ENCODE results near the gene NAPA. TPM values are rescaled to one million over a fixed set of nuclear protein-coding genes. Genes with fewer than 3 reads are reported as not detected.

The NAPA gene
- total and polyA plus RNA-seq, 2 donors (not counting 1 experiment from before 2014, with no cell fraction given): 76.8 to 118 TPM

DNA sequence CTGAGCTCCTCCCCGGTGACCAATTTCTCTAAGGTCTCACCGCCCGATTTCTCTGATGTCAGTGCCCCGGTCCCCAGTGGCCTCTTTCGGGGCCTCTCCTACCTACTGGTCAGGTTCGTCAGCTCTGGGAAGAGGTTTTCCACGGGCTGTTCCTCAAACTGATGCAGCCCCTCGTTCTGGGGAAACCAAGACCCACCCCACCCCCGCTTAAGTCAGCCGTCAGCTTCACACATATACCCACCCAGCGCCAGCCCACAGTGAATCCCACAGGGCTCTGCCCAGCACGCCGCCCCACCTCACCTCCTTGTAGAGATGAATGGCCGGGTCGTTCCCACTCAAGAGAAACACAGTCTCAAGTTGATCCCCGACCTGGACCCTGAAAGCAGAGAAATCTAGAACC, 34.2 kb downstream of the NAPA start:
- Histone ChIP-seq H3K27ac (ENCODE audit: insufficient read depth, low read length) (no peak overlapping the region), H3K9ac (ENCODE audit: insufficient read depth, low read length) (no peak overlapping the region), H3K9me3 (ENCODE audit: control insufficient read depth, insufficient read depth, low read depth, low read length) (no peaks in the 10 kb centered on the region), H3K4me3 (replicated peaks in 1 of 4; ENCODE audit: control extremely low read depth in 1 of 4, insufficient read depth in 1 of 4, low read depth in 3 of 4, low read length in 4 of 4) (no peak overlapping the region), H3K4me2 (ENCODE audit: extremely low read depth, insufficient read depth, low read length) (no peak overlapping the region), H3K27me3 (ENCODE audit: control insufficient read depth, insufficient read depth, low read length) (no peaks in the 10 kb centered on the region), H3K79me2 (ENCODE audit: control insufficient read depth, insufficient read depth, low read length) (no peaks in the 10 kb centered on the region), H3K4me1 (ENCODE audit: control insufficient read depth, extremely low read depth, insufficient read depth, low read length) (peaks cover 2% of the 10 kb centered on the region), H2AFZ (ENCODE audit: low read length) (no peak overlapping the region), H3K36me3 (ENCODE audit: control insufficient read depth, insufficient read depth, low read length) (no peaks in the 10 kb centered on the region), H4K20me1 (ENCODE audit: control insufficient read depth, extremely low read depth, insufficient read depth, low read length) (no peaks in the 10 kb centered on the region)
- no peak for TF ChIP-seq EZH2 (IDR thresholded peaks at IDR 0.05; ENCODE audit: low read length, missing control alignments)
- TF ChIP-seq, protein P1, sequence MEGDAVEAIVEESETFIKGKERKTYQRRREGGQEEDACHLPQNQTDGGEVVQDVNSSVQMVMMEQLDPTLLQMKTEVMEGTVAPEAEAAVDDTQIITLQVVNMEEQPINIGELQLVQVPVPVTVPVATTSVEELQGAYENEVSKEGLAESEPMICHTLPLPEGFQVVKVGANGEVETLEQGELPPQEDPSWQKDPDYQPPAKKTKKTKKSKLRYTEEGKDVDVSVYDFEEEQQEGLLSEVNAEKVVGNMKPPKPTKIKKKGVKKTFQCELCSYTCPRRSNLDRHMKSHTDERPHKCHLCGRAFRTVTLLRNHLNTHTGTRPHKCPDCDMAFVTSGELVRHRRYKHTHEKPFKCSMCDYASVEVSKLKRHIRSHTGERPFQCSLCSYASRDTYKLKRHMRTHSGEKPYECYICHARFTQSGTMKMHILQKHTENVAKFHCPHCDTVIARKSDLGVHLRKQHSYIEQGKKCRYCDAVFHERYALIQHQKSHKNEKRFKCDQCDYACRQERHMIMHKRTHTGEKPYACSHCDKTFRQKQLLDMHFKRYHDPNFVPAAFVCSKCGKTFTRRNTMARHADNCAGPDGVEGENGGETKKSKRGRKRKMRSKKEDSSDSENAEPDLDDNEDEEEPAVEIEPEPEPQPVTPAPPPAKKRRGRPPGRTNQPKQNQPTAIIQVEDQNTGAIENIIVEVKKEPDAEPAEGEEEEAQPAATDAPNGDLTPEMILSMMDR (conservative IDR thresholded peaks at IDR 0.05 in 1 of 2, IDR thresholded peaks at IDR 0.05 in 1 of 2; ENCODE audit: low read depth in 1 of 2, low read length in 2 of 2): no peak
- DNase-seq (ENCODE audit: low read depth in 2 of 2): no peak

DNA sequence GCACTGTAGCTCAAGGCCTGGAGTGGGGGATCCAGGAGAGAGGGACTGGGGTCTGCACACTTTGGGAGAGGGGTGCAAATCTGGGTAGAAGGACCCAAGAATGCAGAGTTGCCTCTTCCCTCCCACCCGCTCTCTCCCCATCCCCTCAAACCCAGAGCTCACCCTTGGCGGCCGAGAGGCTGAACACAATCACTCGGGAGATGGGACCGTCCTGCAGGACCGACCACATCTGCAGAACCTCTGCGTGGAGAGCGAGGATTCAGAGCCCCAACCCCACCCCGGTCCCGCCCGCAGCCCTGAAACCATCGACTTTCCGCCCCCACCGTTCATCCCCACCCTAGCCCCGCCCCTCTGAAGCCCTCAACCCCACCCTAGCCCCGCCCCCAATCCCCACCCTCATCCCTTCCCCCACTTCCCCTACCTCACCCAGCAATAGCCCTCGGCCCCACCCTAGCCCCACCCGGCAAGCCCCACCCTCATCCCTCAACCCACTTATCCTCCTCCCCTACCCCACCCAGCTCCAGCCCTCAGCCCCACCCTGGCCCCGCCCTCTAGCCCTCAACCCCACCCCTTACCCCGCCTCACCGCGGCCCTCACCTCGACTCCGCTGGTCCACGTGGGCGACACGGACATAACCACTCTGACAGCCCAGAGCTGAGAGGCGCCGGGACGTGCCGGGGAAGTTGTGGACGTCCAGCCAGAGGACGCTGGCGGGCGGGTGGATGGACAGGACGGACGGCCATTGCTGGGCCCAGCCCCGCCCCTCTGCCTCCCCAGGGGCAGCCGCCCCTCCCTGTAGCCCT, 35.0 kb downstream of the NAPA start:
- TF ChIP-seq, protein P1 (conservative IDR thresholded peaks at IDR 0.05 in 1 of 2, IDR thresholded peaks at IDR 0.05 in 1 of 2; ENCODE audit: low read depth in 1 of 2, low read length in 2 of 2): no peak
- no peak for TF ChIP-seq EZH2 (IDR thresholded peaks at IDR 0.05; ENCODE audit: low read length, missing control alignments)
- no peaks in the 10 kb centered on the region for H3K27me3 ChIP-seq (ENCODE audit: control insufficient read depth, insufficient read depth, low read length)
- peak; percentile 7 to 9 for DNase-seq (ENCODE audit: low read depth in 2 of 2)
- peaks cover 2% of the 10 kb centered on the region for H3K4me1 ChIP-seq (ENCODE audit: control insufficient read depth, extremely low read depth, insufficient read depth, low read length)
- H3K27ac ChIP-seq (ENCODE audit: insufficient read depth, low read length): no peak overlapping the region
- no peaks in the 10 kb centered on the region for H3K9me3 ChIP-seq (ENCODE audit: control insufficient read depth, insufficient read depth, low read depth, low read length)
- H3K36me3 ChIP-seq (ENCODE audit: control insufficient read depth, insufficient read depth, low read length): no peaks in the 10 kb centered on the region
- no peak overlapping the region for H3K4me2 ChIP-seq (ENCODE audit: extremely low read depth, insufficient read depth, low read length)
- H4K20me1 ChIP-seq (ENCODE audit: control insufficient read depth, extremely low read depth, insufficient read depth, low read length): no peaks in the 10 kb centered on the region
- no peaks in the 10 kb centered on the region for H3K79me2 ChIP-seq (ENCODE audit: control insufficient read depth, insufficient read depth, low read length)
- H3K4me3 ChIP-seq (replicated peaks in 1 of 4; ENCODE audit: control extremely low read depth in 1 of 4, insufficient read depth in 1 of 4, low read depth in 3 of 4, low read length in 4 of 4): peak overlapping the region in 1 of 4 experiments; percentile 12
- H3K9ac ChIP-seq (ENCODE audit: insufficient read depth, low read length): no peak overlapping the region
- no peak overlapping the region for H2AFZ ChIP-seq (ENCODE audit: low read length)

DNA sequence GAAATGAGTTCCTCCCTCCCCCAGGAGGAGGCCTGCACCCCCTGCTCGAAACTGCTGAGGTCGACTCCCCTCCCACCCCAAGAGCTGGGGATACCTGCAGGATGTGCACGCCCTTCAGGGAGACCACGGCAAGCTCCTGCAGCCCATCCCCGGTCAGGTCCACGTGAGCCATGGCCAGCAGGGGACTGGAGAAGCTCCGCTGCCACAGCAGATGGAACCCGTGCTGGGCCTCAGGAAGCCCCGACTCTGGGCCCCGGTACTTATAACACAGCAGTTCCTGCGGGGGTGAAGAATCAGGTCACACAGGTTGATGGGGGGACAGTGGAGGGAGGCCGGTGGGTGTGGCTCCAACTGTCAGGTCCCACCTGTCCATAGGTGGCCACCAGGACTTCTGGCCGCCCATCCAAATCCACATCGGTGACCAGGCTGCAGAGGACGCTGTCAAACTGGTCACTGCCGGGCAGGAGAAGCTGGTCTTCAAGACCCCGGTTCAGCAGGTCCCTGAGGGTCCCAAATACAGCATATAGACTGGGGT, 38.4 kb downstream of the NAPA start:
- H3K9me3 ChIP-seq (ENCODE audit: control insufficient read depth, insufficient read depth, low read depth, low read length): no peaks in the 10 kb centered on the region
- DNase-seq (ENCODE audit: low read depth in 2 of 2): no peak
- TF ChIP-seq, protein P1 (conservative IDR thresholded peaks at IDR 0.05 in 1 of 2, IDR thresholded peaks at IDR 0.05 in 1 of 2; ENCODE audit: low read depth in 1 of 2, low read length in 2 of 2): no peak
- no peak for TF ChIP-seq EZH2 (IDR thresholded peaks at IDR 0.05; ENCODE audit: low read length, missing control alignments)
- no peaks in the 10 kb centered on the region for H4K20me1 ChIP-seq (ENCODE audit: control insufficient read depth, extremely low read depth, insufficient read depth, low read length)
- no peaks in the 10 kb centered on the region for H3K36me3 ChIP-seq (ENCODE audit: control insufficient read depth, insufficient read depth, low read length)
- no peak overlapping the region for H3K4me2 ChIP-seq (ENCODE audit: extremely low read depth, insufficient read depth, low read length)
- H3K27ac ChIP-seq (ENCODE audit: insufficient read depth, low read length): no peak overlapping the region
- H3K4me1 ChIP-seq (ENCODE audit: control insufficient read depth, extremely low read depth, insufficient read depth, low read length): no peaks in the 10 kb centered on the region
- no peak overlapping the region for H3K4me3 ChIP-seq (replicated peaks in 1 of 4; ENCODE audit: control extremely low read depth in 1 of 4, insufficient read depth in 1 of 4, low read depth in 3 of 4, low read length in 4 of 4)
- no peak overlapping the region for H2AFZ ChIP-seq (ENCODE audit: low read length)
- no peaks in the 10 kb centered on the region for H3K27me3 ChIP-seq (ENCODE audit: control insufficient read depth, insufficient read depth, low read length)
- no peak overlapping the region for H3K9ac ChIP-seq (ENCODE audit: insufficient read depth, low read length)
- H3K79me2 ChIP-seq (ENCODE audit: control insufficient read depth, insufficient read depth, low read length): no peaks in the 10 kb centered on the region
